HepG2 (cell line): ENCODE data around the gene FAM89B. TPM values are rescaled to one million over a fixed set of nuclear protein-coding genes. Genes with fewer than 3 reads are reported as not detected.
A peak's percentile ranks its signal among the peaks of the same experiment; 100 is the strongest.

Experiments used
- ATAC-seq: fragments of 200-7000 bp; cut with Tn5 transposase; 3 replicates; pipeline ENCODE4 v1.9.1; 2020; ENCODE audit warnings: mild to moderate bottlenecking, moderate library complexity
- BruUV-seq: library from RNA; stranded (reverse); fragments of 400-500 nt; replicated peaks from 2 replicates; lab custom pipeline; 2021; lab: Mats Ljungman, UMichigan
- CTCF ChIA-PET: fragments of 300-600 bp; formaldehyde crosslinking; extraction: SDS; loops from one replicate; lab custom pipeline; 2021; ENCODE audit warnings: low total read pairs, inconsistent platforms, low intra/inter-chr PET ratio; lab: Yijun Ruan, JAX
- POLR2A ChIA-PET: fragments of 350-600 bp; sonication (Branson Sonifier 250); formaldehyde crosslinking; loops from one replicate; lab custom pipeline; 2020; ENCODE audit warnings: antibody characterized with exemption, inconsistent platforms; lab: Yijun Ruan, JAX
- DNase-seq: peaks from one replicate; pipeline ENCODE4 v3.0.0-alpha.2; 2015; ENCODE audit warnings: low spot score
- FAIRE-seq: peaks from 3 replicates; lab custom pipeline; 2011; peaks lifted over from hg19 to GRCh38; lab: Jason Lieb, UNC
- H2AFZ ChIP-seq: one replicate; pipeline ENCODE4 v1.6.1; 2011; ENCODE audit warnings: low read length, inconsistent platforms
- H3K27ac ChIP-seq: fragments of 300-600 bp; 3 replicates; pipeline ENCODE4 v1.8.0; 2011; ENCODE audit warnings: mixed run types, mild to moderate bottlenecking, mixed read lengths, low read length, inconsistent platforms; ENCODE audit not compliant: insufficient read depth; ENCODE audit errors: extremely low read length
- H3K27me3 ChIP-seq, 2 experiments: fragments of 200-600 bp in 1 of 2; 2 replicates in 1 of 2; 3 replicates in 1 of 2; pipeline versions ENCODE4 v1.6.0 to v1.8.0; 2011; ENCODE audit warnings: low read length in 2 of 2, mild to moderate bottlenecking in 2 of 2, moderate library complexity in 2 of 2, inconsistent platforms in 1 of 2; ENCODE audit not compliant: insufficient read depth in 2 of 2, control insufficient read depth in 1 of 2
- H3K36me3 ChIP-seq, 2 experiments: fragments of 200-600 bp in 1 of 2; replicated peaks in 1 of 2; 2 replicates in 1 of 2; 3 replicates in 1 of 2; pipeline versions ENCODE4 v1.5.1 to v1.8.0; 2011; ENCODE audit warnings: low read length in 2 of 2, inconsistent platforms in 1 of 2; ENCODE audit not compliant: insufficient read depth in 2 of 2, control insufficient read depth in 1 of 2
- H3K4me1 ChIP-seq: 2 replicates; pipeline ENCODE4 v1.5.1; 2012; ENCODE audit warnings: low read length, inconsistent platforms; ENCODE audit not compliant: insufficient read depth
- H3K4me2 ChIP-seq: 2 replicates; pipeline ENCODE4 v1.6.0; 2011; ENCODE audit warnings: low read depth, low read length, inconsistent platforms
- H3K4me3 ChIP-seq, 3 experiments: fragments of 200-600 bp in 1 of 3; sonication (generic), shearing (Covaris generic) in 1 of 3; replicated peaks in 1 of 3; 2 replicates each; pipeline ENCODE4 v1.5.1; 2011 to 2016; ENCODE audit warnings: low read length in 3 of 3, inconsistent platforms in 2 of 3, low read depth in 2 of 3, mild to moderate bottlenecking in 2 of 3, control low read depth in 1 of 3, mixed read lengths in 1 of 3; ENCODE audit not compliant: insufficient read depth in 1 of 3
- H3K79me2 ChIP-seq: one replicate; pipeline ENCODE4 v1.6.1; 2011; ENCODE audit warnings: low read length, inconsistent platforms; ENCODE audit not compliant: insufficient read depth
- H3K9ac ChIP-seq: 2 replicates; pipeline ENCODE4 v1.6.0; 2011; ENCODE audit warnings: mild to moderate bottlenecking, low read depth, low read length, inconsistent platforms; ENCODE audit not compliant: insufficient read depth
- H3K9me3 ChIP-seq: 2 replicates; pipeline ENCODE4 v1.5.1; 2012; ENCODE audit warnings: mild to moderate bottlenecking, low read length
- H4K20me1 ChIP-seq: 2 replicates; pipeline ENCODE4 v1.6.0; 2011; ENCODE audit warnings: inconsistent platforms, mild to moderate bottlenecking, low read length, moderate library complexity; ENCODE audit not compliant: insufficient read depth
- AGO2 ChIP-seq: fragments of 200-400 bp; formaldehyde crosslinking; optimal IDR thresholded peaks from 2 replicates; pipeline ENCODE3; 2017; ENCODE audit warnings: mild to moderate bottlenecking, low read depth, low read length, moderate library complexity
- WGBS: methylation state at CpG from one replicate; pipeline ENCODE4 v1.1.6; 2017; ENCODE audit warnings: low lambda C conversion rate; 5-methylcytosine and 5-hydroxymethylcytosine counted together
- in situ Hi-C: cut with HindIII; loops from 2 replicates; pipeline ENCODE4 v1.10.0; 2017; ENCODE audit warnings: low pct_unique_long_range_greater_than_20kb; ENCODE audit not compliant: extremely low pct_ligation_motif_present
- intact Hi-C: fragments of 100-400 bp; cut with micrococcal nuclease; formaldehyde crosslinking; loops from one replicate; pipeline ENCODE4 v1.10.0; 2022; ENCODE audit not compliant: unreplicated experiment
- polyA plus RNA-seq, 8 experiments: library from polyadenylated mRNA; depleted of rRNA in 3 of 8; stranded (reverse) in 7 of 8; unstranded in 1 of 8; fragments of >200 nt; fragmentation: Illumina TruSeq in 4 of 8; extraction: Trizol in 4 of 8; gene quantifications; 2 replicates each; pipeline versions ENCODE4 v1.2.1 to v1.2.3, GENCODE V29; 2011 to 2016; ENCODE audit warnings: low read depth in 4 of 8, missing spikeins in 1 of 8, mixed read lengths in 1 of 8; ENCODE audit not compliant: insufficient read depth in 1 of 8
- total RNA-seq, 5 experiments: library from RNA; depleted of rRNA; stranded (reverse); fragments of >200 nt; fragmentation: Illumina TruSeq; extraction: Trizol; gene quantifications; 2 replicates each; pipeline ENCODE4 v1.2.3, GENCODE V29; 2016; ENCODE audit warnings: low read depth in 1 of 5
- TF ChIP-seq, protein P1 (sequence below), 2 experiments: IDR thresholded peaks; 2 replicates each; pipeline ENCODE4 v1.6.1; 2011 to 2012; ENCODE audit warnings: low read length in 2 of 2, borderline replicate concordance in 1 of 2, low read depth in 1 of 2, mild to moderate bottlenecking in 1 of 2, moderate library complexity in 1 of 2

Gene FAM89B
- total and polyA plus RNA-seq, 2 of the 13 experiments (the other 11 are each of a cell fraction or from before 2014, with no cell fraction given), result 5.7 to 8.0 TPM

DNA sequence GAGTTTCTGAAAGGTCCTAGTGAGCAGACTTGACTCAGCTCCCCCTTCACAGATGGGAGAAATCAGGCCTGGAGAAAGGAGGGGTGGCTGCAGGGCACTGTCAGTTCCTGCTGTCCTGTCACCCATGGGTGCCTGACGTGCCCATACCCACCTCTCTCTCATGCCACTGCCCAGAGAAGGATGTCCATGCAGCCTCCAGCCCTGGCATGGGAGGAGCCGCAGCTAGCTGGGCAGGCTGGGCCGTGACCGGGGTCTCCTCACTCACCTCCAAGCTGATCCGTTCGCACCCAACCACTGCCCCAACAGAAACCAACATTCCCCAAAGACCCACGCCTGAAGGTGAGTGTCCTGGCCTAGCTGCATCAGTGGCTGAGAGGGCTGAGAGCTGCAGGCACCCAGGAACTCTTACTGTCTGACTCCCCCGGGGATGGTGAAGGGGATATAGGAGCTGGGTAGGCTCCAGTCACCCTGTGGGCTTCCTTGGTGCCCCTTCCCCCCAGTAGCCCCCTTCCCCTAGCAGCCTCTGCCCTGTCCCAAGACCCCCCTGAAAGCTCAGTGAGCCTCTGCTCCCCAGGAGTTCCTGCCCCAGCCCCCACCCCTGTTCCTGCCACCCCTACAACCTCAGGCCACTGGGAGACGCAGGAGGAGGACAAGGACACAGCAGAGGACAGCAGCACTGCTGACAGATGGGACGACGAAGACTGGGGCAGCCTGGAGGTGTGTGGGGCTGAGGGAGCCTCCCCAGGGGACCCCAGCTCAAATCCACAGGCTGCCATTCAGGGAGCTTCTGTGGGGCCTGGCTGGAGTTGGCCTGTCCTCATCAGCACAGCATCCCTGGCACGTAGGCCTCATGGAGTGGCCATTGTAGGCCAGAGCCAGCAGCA, 35.7 kb upstream of the FAM89B start:
- Histone ChIP-seq H3K4me3 (no peak overlapping the region), H3K27ac (no peak overlapping the region), H2AFZ (no peak overlapping the region), H3K36me3 (peaks cover 22 to 46% of the 10 kb centered on the region in 2 experiments), H3K4me1 (no peaks in the 10 kb centered on the region), H3K27me3 (no peaks in the 10 kb centered on the region), H4K20me1 (no peaks in the 10 kb centered on the region), H3K79me2 (no peaks in the 10 kb centered on the region), H3K9ac (no peak overlapping the region), H3K9me3 (no peaks in the 10 kb centered on the region), H3K4me2 (no peak overlapping the region)
- 95% methylated on average over 7 of the region's 12 CpGs for WGBS
- in situ Hi-C loops (no loop called here), intact Hi-C loops (no loop called here)
- ChIA-PET CTCF (no interaction called here), POLR2A (interaction anchor here (0.5 to 1.7 kb wide), 3 partner anchors 12 to 64 kb away, joined by 3 to 5 read pairs (median 4); partner anchors contain the start of gene SCYL1)
- TF ChIP-seq, protein P1, sequence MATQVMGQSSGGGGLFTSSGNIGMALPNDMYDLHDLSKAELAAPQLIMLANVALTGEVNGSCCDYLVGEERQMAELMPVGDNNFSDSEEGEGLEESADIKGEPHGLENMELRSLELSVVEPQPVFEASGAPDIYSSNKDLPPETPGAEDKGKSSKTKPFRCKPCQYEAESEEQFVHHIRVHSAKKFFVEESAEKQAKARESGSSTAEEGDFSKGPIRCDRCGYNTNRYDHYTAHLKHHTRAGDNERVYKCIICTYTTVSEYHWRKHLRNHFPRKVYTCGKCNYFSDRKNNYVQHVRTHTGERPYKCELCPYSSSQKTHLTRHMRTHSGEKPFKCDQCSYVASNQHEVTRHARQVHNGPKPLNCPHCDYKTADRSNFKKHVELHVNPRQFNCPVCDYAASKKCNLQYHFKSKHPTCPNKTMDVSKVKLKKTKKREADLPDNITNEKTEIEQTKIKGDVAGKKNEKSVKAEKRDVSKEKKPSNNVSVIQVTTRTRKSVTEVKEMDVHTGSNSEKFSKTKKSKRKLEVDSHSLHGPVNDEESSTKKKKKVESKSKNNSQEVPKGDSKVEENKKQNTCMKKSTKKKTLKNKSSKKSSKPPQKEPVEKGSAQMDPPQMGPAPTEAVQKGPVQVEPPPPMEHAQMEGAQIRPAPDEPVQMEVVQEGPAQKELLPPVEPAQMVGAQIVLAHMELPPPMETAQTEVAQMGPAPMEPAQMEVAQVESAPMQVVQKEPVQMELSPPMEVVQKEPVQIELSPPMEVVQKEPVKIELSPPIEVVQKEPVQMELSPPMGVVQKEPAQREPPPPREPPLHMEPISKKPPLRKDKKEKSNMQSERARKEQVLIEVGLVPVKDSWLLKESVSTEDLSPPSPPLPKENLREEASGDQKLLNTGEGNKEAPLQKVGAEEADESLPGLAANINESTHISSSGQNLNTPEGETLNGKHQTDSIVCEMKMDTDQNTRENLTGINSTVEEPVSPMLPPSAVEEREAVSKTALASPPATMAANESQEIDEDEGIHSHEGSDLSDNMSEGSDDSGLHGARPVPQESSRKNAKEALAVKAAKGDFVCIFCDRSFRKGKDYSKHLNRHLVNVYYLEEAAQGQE (IDR thresholded peaks at IDR 0.05; ENCODE audit: borderline replicate concordance in 1 of 2, low read depth in 1 of 2, low read length in 2 of 2), result no peak
- peak; percentile 65 for TF ChIP-seq AGO2
- ATAC-seq, result peak; percentile 1; the same call in 1 of the 3 replicates
- no peak for DNase-seq
- BruUV-seq, result no TSS peak
- no peak for FAIRE-seq
